ENCODE results near the gene COQ7.

DNA sequence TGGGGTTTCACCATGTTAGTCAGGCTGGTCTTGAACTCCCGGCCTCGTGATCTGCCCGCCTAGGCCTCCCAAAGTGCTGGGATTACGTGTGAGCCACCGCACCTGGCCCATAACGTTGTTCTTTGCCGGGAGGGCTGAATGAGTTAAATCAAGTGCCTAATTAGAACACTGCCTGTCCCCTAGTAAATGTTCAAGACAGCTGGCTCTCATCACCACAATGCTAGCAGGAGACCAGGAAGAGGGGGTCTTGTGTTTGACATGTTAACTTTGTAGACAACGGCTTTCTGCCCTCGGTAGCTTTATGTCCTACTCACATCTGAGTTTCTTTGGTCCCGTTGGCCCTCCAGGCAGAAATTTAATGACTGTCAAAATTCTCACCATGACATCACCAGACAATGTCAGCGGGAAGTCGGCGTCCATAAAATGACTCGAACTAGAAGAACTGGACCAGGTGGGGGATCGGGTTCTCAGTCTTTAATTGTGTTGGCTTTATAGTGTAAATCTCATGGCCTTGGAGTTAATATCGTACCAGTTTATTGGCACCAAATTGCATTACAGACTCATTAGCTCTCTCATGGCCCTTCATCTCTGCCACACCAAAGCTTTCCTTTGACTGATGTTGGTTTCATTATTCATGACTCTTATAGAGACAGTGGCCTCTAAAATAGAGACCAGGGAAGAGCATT is 34.9 kb downstream of the COQ7 start:
- TF ChIP-seq POLR2A (IDR thresholded peaks at IDR 0.05) (no peak), CTCF (IDR thresholded peaks at IDR 0.05 in 8 of 11, conservative IDR thresholded peaks at IDR 0.05 in 3 of 11) (no peak)

Measured in spleen (tissue), 7 donors.